Measurements from ENCODE around the gene BCO2. TPM values are rescaled to one million over a fixed set of nuclear protein-coding genes. Genes with fewer than 3 reads are reported as not detected.

Gene BCO2
- total RNA-seq, 1 donor, result 0.72 TPM

GRCh38 chr11:112247201-112247600, 71.9 kb downstream of the BCO2 start:
- no peak overlapping the region for H3K4me2 ChIP-seq (ENCODE audit: insufficient read depth, low read length)
- DNase-seq (ENCODE audit: insufficient read length, low spot score, missing footprints), result no peak
- no peak overlapping the region for H3K4me3 ChIP-seq (ENCODE audit: insufficient read depth, low read length)
- H3K36me3 ChIP-seq (ENCODE audit: insufficient read depth, low read length), result no peaks in the 10 kb centered on the region
- no peaks in the 10 kb centered on the region for H3K27me3 ChIP-seq (ENCODE audit: insufficient read depth, low read length)
- peaks cover 6% of the 10 kb centered on the region for H3K4me1 ChIP-seq (ENCODE audit: insufficient read depth, low read length)
- no peaks in the 10 kb centered on the region for H3K79me2 ChIP-seq (ENCODE audit: insufficient read depth, low read length)
- no peak for TF ChIP-seq CTCF (IDR thresholded peaks at IDR 0.05; ENCODE audit: extremely low read depth, low read depth, low read length)
- no peaks in the 10 kb centered on the region for H3K9me3 ChIP-seq (ENCODE audit: low read depth, low read length)
- no peaks in the 10 kb centered on the region for H4K20me1 ChIP-seq (ENCODE audit: insufficient read depth, low read length)
- no peak overlapping the region for H2AFZ ChIP-seq (ENCODE audit: low read length)
- no peak overlapping the region for H3K27ac ChIP-seq (ENCODE audit: low read depth, low read length)

DNA sequence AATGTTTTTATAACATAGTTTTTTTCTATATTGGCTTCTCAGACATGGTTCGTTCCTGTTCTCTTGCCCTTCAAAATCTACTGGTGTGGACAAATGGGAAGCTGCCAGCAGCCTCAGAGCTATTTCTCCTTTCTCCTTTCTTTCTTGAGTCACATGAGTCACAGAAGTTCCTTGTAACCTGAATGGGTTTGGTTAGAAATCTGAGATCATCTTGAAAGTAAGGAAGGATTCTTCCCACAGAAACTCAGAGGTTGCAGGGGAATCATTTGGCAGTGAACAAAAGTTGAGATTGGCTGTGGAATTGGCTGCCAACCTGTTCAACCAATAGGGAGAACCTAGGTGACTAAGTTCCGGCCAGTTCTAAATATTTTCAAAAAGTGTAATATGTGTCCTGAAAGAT, 72.9 kb downstream of the BCO2 start:
- H3K4me3 ChIP-seq (ENCODE audit: insufficient read depth, low read length), result no peak overlapping the region
- H3K36me3 ChIP-seq (ENCODE audit: insufficient read depth, low read length), result no peaks in the 10 kb centered on the region
- H2AFZ ChIP-seq (ENCODE audit: low read length), result no peak overlapping the region
- H3K4me1 ChIP-seq (ENCODE audit: insufficient read depth, low read length), result peaks cover 6% of the 10 kb centered on the region
- H4K20me1 ChIP-seq (ENCODE audit: insufficient read depth, low read length), result no peaks in the 10 kb centered on the region
- no peak overlapping the region for H3K27ac ChIP-seq (ENCODE audit: low read depth, low read length)
- no peaks in the 10 kb centered on the region for H3K9me3 ChIP-seq (ENCODE audit: low read depth, low read length)
- H3K4me2 ChIP-seq (ENCODE audit: insufficient read depth, low read length), result no peak overlapping the region
- DNase-seq (ENCODE audit: insufficient read length, low spot score, missing footprints), result peak; percentile 26
- no peak for TF ChIP-seq CTCF (IDR thresholded peaks at IDR 0.05; ENCODE audit: extremely low read depth, low read depth, low read length)
- no peaks in the 10 kb centered on the region for H3K79me2 ChIP-seq (ENCODE audit: insufficient read depth, low read length)
- no peaks in the 10 kb centered on the region for H3K27me3 ChIP-seq (ENCODE audit: insufficient read depth, low read length)

DNA sequence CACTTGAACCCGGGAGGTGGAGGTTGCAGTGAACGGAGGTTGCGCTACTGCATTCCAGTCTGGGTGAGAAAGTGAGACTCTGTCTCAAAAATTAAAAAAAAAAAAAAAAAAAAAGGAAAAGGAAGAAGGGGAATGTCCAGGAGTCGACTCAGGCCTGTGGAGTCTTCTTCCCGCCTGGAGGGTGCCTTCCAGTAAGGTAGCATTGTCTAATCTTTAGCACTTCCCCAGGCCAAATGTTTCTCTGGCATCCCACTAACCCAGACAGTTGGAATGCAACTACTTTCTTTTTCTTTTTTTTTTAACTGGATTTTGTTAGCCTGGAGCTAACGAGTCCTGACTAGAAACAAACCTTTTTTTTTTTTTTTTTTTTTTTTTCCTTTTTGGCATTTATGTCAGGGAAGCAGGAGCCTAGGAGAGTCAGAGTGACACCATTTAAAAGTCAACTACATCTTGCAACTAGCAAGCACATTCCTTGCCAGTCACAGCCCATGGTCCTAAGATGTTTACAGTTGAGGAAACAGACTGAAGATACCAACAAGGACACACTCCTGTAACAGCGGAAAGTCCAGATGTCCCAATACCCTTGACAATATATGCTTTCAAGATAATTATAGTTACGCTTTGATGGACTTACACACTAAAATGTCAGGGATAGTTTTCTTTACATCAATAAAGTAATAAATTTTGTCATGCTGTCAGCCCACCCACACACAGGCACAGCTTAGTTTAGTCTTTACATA, 74.7 kb downstream of the BCO2 start:
- Histone ChIP-seq H3K36me3 (ENCODE audit: insufficient read depth, low read length) (no peaks in the 10 kb centered on the region), H2AFZ (ENCODE audit: low read length) (no peak overlapping the region), H4K20me1 (ENCODE audit: insufficient read depth, low read length) (no peaks in the 10 kb centered on the region), H3K9me3 (ENCODE audit: low read depth, low read length) (no peaks in the 10 kb centered on the region), H3K27ac (ENCODE audit: low read depth, low read length) (no peak overlapping the region), H3K4me3 (ENCODE audit: insufficient read depth, low read length) (no peak overlapping the region), H3K4me1 (ENCODE audit: insufficient read depth, low read length) (peaks cover 9% of the 10 kb centered on the region), H3K27me3 (ENCODE audit: insufficient read depth, low read length) (no peaks in the 10 kb centered on the region), H3K4me2 (ENCODE audit: insufficient read depth, low read length) (no peak overlapping the region), H3K79me2 (ENCODE audit: insufficient read depth, low read length) (no peaks in the 10 kb centered on the region)
- TF ChIP-seq CTCF (IDR thresholded peaks at IDR 0.05; ENCODE audit: extremely low read depth, low read depth, low read length), result no peak
- no peak for DNase-seq (ENCODE audit: insufficient read length, low spot score, missing footprints)

- H3K27ac ChIP-seq (ENCODE audit: low read depth, low read length), result no peak overlapping the region
- H3K36me3 ChIP-seq (ENCODE audit: insufficient read depth, low read length), result no peaks in the 10 kb centered on the region
- no peak overlapping the region for H3K4me3 ChIP-seq (ENCODE audit: insufficient read depth, low read length)
- H3K9me3 ChIP-seq (ENCODE audit: low read depth, low read length), result no peaks in the 10 kb centered on the region
- no peaks in the 10 kb centered on the region for H3K79me2 ChIP-seq (ENCODE audit: insufficient read depth, low read length)
- no peak overlapping the region for H3K4me2 ChIP-seq (ENCODE audit: insufficient read depth, low read length)
- no peak overlapping the region for H2AFZ ChIP-seq (ENCODE audit: low read length)
- no peaks in the 10 kb centered on the region for H3K27me3 ChIP-seq (ENCODE audit: insufficient read depth, low read length)
- peak; percentile 5 for DNase-seq (ENCODE audit: insufficient read length, low spot score, missing footprints)
- H3K4me1 ChIP-seq (ENCODE audit: insufficient read depth, low read length), result peaks cover 13% of the 10 kb centered on the region
- TF ChIP-seq CTCF (IDR thresholded peaks at IDR 0.05; ENCODE audit: extremely low read depth, low read depth, low read length), result no peak
- no peaks in the 10 kb centered on the region for H4K20me1 ChIP-seq (ENCODE audit: insufficient read depth, low read length)
Observed at GRCh38 chr11:112253605-112254242, 78.4 kb downstream of the BCO2 start.
